Activated gamma-delta T cell treated with Interleukin-2 at 50 U/mL for 16 hours (primary cell): Measurements from ENCODE around the gene CD248.
"Not testable (repeated sequence)": the region's sequence is repeated elsewhere in the genome, so short reads cannot be mapped to it uniquely, and the experiment has no call there.

ENCODE experiments used
- DNase-seq: peaks from one replicate; pipeline ENCODE4 v3.0.0-alpha.2; 2020

CD248 gene

DNA sequence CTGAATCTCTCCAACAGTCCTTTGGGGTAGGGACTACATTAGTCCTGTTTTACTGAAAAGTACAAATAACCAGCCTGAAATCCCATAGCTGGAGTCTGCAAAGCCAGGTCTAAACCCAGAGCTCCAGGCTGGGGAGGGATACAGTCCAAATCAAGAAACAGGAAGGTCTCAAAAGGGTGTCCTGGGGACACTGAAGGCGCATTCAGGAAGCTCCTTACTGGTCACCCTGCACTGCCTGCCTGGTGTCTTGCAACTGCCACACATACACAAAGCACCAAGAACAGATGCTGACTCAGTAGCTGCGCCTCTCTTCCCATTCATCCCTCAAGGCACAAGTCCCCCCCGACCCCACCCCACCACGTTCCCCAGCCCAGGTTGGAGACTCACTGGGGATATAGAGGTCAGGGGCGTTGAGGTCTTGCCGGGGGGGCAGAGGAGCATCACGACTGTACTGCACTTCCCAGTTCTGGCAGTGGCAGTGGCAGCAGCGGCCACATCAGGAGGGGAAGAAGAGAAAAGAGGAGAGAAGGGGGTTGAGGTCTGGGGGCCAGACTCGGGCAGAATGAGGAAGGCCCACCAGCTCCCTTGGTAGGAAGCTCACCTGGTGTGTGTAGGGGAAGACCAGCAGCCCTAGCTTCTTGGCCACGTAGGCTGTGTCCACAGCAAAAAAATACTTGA, 29.5 kb downstream of the CD248 start:
- DNase-seq, result no peak

DNA sequence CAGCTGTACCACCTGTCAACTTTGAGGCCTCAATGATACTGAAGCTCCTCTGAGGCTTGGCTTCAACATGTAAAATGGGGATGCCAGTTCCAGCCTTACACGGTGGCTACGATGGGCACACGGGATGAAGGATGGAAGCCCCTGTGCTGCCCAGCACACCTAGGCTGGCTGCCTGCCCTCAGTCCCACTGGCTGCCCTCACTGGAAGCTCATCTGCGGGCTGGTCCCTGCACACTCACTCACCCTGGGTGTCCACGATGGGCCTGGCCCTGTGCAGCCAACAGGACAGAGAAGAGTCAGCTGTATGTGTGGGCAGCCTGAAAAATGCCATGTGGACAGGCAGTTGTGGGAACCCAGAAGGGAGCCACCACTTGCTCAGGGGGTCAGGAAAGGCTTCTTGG, 30.1 kb downstream of the CD248 start:
- no peak for DNase-seq

DNA sequence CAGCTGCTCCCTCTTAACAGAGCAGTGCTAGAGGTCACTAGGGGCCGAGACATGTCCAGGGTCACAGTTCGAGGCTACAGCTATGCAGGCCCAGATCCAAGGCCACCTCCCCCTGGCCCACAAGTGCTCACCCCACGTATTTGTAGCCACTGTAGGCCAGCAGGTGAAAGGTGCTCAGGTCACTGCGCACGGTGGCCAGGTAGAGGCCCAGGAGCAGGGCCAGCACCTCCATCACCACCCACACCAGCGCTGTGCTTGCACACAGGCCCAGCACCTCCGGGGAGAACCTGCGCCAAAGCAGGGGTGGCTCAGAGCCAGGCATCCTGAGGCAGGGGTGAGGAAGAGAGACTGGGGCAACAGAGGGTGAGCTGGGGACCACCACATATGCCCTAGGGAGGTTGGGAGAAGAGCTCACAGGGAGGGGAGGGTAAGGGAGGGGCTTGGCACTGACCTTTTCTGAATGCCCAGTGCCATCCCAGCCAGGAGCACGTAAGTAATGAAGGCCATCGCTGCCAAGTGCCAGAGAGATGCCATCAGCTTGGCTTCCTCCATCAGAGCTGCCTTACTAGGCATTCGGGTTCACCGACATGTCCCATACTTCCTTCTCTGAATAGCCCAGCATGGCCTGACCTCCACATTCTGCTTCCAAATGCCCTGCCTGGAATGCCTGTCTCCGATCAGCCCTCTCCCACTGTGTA, 31.4 kb downstream of the CD248 start:
- no peak for DNase-seq

DNA sequence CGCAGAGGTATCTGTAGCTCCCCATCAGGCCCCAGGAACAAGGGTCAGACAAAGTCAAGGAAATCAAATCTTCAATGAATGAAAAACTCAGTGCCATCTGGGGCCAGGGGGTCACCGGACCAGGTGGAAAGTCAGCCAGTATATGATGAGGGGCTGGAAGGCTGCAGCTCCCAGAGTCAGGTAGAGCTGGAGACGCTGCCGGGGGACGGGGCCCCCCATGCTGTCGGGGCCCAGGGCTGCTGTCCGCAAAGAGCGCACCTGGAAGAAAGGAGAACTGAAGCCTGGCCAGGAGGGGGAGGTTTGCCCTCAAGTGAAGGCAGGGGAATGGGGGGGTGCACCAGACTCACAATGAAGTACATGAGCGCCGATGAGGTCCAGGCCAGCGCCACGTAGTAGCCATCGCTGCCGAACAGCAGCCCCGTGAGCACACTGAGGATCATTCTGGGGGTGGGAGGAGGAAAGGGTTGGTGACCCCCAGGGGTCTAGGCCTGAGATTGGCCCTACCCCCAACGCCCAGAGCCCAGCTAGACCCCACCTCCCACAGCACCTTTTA, 32.2 kb downstream of the CD248 start:
- no peak for DNase-seq

DNA sequence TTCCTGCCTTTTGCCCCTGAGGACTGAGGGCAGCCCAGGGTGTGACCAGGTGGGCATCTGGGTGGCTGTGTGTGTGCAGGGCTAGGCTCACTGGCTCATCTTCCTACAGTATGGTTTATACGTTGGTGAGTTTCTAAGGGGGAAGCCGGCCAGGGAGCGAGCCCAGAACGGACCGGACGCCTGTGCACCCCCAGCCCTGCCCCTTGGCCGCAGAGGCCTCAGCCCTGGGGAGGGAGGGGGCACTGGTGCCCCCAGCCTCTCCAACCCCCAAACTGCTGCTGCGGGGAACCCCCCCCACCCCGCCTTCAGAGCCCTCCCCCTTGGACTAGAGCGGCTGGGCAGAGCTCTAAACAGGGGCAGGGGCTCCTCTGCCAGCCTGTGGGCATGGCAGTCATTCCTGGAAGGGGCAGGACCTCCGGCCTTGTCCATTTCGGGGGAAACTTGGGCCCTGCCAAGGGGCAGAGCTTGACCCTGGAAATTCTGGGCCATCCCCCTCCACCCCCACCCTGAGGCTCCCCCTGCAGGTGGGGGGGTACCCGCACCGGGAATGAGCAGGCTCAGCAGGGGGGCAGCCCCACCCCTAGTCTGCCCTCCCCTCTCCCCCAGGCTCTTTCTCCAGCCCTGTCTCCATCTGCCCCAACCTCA, 33.3 kb downstream of the CD248 start:
- no peak for DNase-seq

DNA sequence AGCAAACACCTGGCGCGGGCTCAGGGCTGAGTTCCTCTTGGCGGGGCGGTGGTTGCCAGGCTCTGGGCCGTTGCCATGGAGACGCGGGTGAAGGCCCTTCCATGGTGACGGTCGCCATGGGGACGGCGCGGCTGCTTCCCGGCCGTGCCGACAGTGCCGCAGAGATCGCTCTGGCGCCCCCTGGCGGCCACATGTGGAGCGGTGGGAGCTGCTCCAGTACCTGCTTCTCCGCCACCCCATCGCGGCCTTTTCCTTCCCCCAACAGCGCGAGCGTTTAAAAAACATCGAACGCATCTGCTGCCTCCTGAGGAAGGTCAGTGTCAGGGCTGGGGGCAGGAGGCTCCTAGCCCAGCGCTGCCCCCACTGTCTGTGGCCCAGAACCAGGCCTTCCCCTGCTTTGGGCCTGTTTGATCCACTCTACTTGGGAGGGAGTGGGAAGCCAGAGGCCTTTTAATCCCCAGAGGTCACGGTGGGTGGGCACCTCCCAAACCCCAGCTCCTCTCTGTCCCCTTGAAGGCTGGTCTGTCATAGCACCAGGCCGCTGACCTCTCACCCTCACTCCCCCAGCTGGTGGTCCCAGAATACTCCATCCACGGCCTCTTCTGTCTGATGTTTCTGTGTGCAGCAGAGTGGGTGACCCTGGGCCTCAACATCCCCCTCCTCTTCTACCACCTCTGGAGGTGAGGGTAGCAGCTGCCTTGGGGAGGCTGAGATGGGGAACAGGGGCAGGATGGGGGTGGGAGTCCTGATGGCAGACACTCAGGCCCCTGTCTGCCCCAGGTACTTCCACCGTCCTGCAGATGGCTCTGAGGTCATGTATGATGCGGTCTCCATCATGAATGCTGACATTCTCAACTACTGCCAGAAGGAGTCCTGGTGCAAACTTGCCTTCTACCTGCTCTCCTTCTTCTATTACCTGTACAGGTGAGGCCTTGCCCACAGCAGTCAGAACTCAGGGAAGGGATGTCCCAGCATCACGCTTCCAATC, 34.1 kb downstream of the CD248 start:
- DNase-seq, result peak; percentile 100

DNA sequence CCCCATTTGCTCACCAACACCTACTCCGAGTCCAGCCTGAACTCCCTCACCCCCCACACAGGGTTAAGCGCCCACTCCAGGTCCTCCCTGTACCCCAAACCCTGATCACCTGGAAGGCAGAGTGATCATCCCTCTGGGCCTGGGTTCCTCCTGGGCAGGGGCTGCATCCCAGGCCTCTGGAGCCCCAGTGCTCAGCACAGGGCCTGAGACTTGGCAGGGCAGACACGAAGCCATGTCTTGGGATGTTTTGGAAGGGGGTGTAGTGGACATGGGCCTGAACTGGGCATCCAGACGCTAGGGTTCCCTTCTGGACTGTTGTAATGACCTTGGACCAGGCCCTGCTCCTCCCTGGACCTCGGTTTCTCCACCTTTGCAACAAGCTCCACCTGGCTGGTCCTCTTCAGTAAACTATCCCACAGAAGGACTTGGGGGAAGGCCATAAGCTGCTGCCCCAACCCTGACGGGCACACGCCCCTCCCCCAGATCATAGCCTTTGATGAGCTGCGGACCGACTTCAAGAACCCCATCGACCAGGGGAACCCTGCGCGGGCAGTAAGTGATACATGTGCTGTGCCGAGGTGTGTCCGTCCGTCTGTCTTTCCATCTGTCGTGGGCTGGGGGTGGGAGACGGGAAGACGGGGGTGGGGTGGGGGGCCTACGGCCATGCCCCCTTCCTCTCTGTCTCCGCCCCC, 34.9 kb downstream of the CD248 start:
- DNase-seq, result no peak

DNA sequence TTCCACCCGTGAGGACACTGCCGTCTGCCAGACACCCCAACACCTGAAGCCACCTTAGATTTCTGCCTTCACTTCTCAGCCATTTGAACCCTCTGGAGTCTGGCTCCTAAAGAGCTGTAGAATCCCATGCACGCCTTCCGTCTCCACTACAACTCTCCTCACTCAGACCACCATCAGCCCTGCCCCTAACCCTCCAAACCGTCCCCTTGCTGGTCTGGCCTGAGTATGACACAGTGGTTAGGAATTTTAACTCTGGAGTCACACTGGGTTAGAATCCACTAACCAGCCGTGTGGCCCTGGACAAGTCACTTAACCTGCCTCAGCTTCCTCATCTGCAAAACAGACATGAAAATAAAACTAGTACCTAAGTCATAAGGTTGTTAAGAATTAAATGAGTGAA, 35.8 kb downstream of the CD248 start:
- no peak for DNase-seq

DNA sequence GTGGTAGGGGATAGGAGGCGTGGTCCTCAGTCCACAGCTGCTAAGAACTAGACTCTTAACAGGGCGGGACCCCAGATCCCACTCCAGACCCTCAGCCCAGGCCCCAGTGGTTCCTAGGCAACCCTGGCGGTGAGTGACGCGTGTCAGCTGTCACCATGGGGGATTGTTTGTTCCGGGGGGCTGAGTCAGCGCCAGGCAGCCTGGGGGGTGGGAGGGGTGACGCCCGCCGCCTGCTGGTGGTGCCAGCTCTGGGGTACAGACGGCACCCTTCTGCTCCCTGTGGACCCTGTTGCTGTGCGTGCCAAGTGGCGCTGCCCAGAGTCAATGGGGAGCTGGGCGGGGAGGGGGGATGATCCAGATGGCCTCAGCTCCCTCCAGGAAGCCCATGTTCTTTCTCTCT, 36.4 kb downstream of the CD248 start:
- no peak for DNase-seq

DNA sequence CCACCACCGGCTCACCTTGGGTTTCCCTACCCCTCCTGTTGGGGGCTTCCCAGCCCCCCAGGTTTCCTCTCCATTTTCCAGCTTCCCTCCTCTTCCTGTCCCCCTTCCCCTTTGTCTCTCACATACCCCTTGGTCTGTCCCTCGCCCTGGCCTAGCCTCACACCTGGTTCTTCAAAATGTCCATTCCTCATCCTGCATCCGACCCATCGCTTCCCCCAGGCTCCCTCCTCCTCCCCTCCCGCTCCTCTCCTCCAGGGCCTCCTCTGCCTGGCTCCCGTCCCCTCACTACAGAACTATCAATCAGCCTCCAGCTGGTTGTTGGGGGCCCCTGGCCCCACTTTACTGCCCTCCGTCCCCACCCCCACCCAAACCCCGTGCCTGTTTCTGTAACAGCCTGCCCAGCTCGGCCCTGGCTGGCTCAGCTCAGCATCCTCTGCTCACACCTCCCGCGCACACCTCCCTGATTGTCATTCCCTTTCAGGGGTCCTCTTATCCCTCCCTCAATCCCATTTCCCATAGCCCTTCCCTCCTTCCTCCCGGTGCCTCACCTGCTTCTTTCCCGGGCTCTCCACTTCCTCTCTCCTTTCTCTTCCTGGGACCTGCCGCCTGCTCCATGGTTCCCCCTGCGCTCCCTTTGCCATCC, 37.6 kb downstream of the CD248 start:
- no peak for DNase-seq

DNA sequence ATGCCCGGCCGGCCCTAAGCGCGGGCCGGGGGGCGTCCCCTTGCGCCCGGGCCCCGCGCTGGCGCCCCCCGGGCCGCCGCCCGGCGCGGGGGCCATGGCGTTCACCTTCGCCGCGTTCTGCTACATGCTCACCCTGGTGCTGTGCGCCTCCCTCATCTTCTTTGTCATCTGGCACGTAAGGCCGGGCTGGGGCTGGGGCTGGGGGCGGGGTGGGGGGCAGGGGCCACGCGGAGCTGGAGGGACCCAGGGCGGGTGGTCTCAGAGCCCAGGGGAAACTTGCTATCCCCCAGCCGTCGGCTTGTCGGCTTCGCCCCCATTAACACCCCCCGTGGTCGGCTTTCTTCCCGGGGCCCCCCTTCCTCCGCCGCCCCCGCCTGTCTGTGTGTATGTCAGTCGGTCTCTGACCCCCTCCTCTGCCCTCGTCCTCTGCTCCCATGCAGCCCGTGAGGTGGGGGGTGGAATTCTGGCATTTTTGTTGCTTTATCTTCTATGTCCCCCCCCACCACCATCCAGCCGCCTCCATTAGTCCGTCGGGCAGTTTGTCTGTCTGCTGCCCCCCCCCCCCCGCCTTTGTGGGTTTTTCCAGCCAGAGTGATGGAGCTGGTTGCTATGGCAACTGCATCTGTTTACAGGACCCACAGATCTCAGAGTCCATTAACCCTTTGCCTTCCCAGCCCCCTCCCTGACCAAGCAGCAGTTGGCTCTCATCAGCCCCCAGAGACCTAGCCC, 38.3 kb downstream of the CD248 start:
- DNase-seq, result no peak

DNA sequence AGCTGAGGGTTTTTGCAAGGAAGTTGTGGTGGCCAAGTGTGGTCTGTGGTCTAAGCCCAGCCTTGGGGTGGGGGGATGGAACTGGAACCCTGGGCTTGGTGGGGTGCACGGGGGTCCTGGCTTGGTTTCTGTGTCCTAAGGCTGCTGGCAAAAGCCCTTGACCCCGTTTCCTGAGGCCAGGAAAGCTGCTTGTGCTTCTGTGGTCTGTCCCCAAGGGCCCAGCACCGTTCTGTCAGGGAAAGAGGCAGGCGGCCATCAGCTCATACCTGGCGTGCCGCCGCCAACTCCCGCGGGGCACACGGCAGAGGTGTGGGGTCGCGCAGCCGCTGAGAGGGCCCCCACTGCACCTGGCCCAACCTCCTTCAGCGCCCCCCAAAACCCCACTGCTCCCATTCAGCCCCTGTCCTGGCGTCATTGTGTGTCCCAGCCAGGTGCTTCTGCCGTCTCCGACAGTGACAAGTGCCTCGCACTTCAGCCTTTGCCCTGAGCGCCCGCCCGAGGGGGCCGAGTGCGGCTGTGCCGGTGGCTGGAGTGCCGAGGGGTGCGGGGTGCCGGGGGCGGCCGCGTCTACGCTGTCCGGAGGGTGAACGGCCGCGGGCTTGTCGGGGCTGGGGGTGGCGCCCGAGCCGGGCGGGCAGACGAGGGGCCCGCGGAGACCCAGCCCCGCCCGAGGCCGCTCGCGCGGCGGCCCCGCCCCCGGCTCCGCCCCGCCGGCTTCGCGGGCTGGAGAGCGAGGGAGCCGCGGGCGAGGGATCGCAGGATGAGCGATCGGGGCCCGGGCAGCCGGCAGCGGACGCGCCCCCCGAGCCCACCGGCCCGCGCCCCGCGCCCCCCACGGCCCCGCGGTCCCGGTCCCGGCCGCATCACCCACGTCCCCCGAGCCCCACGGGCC, 39.1 kb downstream of the CD248 start, which contains the start of gene CNIH2:
Gene CNIH2, plus strand, starts transcription at position 705 of the 892 bp plus-strand sequence. CDS start 282 bp downstream, outside the sequence.
- no peak for DNase-seq

DNA sequence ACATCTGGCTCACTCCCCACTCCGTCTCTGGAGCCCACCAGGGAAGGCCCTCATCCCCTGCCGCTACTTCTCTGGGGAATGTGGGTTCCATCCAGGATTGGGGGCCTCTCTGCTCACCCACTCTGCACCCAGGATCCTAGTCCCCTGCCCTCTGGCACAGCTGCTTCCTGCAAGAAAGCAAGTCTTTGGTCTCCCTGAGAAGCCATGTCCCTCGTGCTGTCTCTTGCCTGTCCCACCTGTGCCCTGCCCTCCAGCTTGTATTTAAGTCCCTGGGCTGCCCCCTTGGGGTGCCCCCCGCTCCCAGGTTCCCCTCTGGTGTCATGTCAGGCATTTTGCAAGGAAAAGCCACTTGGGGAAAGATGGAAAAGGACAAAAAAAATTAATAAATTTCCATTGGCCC, 39.8 kb downstream of the CD248 start:
- not testable (repeated sequence) for DNase-seq

DNA sequence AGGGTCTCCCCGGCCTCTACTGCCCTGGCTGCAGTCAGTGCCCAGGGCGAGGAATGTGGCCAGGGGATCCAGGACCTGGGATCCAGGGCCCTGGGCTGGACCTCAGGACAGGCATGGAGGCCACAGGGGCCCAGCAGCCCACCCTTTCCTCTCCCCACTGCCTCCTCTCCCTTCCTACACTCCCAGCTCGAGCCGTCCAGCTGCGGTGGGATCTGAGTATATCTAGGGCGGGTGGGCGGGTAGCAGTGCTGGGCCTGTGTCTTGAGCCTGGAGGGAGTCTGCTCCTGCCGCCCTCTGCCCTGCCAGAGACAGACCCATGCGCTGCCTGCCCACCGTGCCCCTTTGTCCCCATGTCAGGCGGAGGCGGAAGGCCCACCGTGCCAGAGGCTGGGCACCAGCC, 40.2 kb downstream of the CD248 start:
- not testable (repeated sequence) for DNase-seq

DNA sequence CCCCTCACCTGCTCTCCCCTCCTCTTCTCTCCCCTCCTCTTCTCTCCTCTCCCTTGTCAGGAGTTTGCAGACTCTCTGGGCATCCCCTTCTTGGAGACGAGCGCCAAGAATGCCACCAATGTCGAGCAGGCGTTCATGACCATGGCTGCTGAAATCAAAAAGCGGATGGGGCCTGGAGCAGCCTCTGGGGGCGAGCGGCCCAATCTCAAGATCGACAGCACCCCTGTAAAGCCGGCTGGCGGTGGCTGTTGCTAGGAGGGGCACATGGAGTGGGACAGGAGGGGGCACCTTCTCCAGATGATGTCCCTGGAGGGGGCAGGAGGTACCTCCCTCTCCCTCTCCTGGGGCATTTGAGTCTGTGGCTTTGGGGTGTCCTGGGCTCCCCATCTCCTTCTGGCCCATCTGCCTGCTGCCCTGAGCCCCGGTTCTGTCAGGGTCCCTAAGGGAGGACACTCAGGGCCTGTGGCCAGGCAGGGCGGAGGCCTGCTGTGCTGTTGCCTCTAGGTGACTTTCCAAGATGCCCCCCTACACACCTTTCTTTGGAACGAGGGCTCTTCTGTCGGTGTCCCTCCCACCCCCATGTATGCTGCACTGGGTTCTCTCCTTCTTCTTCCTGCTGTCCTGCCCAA, 40.7 kb downstream of the CD248 start:
- DNase-seq, result no peak

DNA sequence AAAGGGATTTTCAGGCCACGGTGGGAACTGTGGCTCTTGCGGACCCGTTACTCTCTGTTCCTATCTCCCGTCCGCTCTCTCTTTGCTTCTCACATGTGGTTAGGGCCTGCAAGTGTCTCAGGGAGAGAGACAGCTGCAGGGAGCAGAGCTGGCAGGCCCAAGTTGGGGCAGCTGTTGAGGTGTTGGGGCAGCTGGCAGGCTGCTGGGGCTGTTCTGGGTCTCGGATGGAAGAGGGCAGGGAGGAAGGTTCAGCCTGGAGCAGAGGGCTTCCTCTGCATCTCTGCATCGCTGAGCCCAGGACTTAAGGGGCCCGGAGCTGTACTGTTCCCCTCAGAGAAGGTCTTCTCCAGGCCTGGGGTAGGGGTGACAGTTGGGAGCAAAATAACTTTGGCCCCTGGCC, 41.4 kb downstream of the CD248 start:
- no peak for DNase-seq

DNA sequence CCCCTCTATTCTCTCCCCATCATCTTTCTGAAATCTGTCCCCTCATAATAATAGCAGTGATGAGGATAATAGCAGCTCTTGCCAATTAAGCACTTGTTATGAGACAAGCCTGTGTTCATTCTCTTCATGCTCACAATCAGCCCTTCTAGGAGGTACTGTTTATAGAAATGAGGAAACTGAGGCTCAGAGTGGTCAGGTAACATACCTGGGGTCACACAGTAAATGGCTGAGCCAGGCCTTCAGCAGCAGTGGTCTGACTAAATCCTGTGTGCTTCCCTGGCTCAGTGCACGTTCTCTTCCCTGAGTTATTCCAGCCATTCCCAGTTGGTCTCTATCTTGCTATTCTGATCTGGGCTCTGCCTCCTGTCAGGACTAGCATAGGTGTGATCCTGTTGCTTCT, 42.6 kb downstream of the CD248 start:
- DNase-seq, result no peak

DNA sequence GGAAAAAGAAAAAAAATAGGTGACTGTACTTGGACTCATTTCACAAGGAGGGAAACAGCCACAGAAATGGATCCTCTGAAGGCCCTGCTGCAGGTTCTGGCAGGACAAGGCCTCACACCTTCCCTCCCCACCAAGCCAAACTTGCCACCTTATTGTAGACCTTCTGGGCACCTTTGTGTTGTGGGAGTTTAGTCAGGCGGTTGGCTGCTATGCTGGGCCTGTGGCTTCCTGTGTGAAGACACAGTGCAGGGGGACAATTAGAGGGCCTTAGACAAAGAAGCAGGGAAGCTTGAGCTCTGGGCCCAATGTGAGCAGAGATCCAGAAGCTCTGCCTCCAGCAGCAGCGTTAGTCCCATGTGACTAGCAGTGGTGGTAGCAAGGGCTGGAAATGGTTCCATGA, 44.2 kb downstream of the CD248 start:
- DNase-seq, result peak; percentile 55

DNA sequence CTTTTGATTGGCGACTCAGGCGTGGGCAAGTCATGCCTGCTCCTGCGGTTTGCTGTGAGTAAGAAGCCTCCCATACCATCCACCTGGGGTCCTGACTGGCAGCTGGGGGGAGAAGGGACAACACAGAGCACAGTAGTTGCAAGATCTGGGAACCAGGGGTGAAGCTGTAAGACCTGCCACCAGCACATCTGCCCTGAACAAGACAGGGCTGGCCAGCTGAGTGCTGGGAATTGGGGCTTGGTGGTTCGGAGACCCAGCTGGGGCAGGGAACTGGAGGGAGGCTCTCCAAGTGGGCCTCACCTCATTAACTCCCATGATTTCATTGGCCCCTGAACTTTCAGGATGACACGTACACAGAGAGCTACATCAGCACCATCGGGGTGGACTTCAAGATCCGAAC, 45.0 kb downstream of the CD248 start:
- DNase-seq, result no peak
